CD4-positive, alpha-beta T cell treated with Interleukin-15 for 1 hour (primary cell): ENCODE results near the gene ASPHD2.
A peak's percentile ranks its signal among the peaks of the same experiment; 100 is the strongest.
"Not testable (repeated sequence)": the region's sequence is repeated elsewhere in the genome, so short reads cannot be mapped to it uniquely, and the experiment has no call there.

Experiments used
- DNase-seq: peaks from one replicate; pipeline ENCODE4 v3.0.0-alpha.2; 2020

Gene ASPHD2

DNA sequence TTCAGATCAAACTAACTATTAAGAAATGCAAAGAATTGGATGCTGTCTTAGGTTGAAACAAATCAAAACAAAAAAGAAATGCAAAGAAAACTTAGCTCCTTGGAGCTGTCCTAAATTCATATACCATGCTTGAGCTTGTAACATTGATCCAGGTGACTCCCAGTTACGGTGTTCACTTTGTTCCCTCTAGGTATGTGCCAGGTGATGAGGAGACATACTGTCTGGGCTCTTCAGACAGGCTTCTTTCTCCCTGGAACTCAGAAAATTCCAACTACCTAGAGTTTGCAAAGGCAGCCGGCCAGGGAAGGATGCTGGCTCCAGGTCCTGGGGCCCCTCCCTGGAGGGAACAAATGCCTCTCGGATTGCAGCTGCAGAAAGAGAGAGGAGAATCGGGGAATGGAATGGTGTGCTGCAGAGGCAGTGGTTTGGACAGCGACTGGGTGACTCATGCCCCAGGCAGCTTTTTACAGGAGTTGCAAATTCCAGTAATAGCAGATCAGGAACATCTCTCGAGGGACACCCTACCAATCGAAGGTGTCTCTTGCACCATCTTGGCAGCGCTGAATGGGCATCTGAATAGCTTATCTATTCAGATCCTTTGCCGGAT is 12.3 kb upstream of the ASPHD2 start:
- no peak for DNase-seq

GRCh38 chr22:26417406-26417805 is 11.7 kb upstream of the ASPHD2 start:
- DNase-seq, result no peak

DNA sequence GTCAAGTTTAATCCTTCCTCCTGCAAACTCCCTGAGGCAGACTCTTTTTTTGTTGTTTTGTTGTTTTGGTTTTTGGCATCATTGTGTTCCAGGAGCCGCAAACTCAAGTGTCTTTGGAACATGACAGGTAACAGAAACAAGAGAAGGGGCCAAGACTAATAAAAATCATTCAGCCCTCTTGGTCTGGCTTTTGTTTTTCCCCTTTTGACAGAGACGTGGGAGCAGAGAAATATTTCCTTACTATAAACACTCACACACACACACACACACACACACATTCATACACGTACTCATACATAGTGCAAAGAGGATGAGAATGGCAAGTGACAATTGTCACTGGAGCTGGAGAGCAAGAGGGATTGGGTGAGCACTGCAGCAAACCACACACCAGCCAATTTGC is 10.4 kb upstream of the ASPHD2 start:
- DNase-seq, result no peak

GRCh38 chr22:26426924-26427323 is 2.1 kb upstream of the ASPHD2 start:
- DNase-seq, result no peak

DNA sequence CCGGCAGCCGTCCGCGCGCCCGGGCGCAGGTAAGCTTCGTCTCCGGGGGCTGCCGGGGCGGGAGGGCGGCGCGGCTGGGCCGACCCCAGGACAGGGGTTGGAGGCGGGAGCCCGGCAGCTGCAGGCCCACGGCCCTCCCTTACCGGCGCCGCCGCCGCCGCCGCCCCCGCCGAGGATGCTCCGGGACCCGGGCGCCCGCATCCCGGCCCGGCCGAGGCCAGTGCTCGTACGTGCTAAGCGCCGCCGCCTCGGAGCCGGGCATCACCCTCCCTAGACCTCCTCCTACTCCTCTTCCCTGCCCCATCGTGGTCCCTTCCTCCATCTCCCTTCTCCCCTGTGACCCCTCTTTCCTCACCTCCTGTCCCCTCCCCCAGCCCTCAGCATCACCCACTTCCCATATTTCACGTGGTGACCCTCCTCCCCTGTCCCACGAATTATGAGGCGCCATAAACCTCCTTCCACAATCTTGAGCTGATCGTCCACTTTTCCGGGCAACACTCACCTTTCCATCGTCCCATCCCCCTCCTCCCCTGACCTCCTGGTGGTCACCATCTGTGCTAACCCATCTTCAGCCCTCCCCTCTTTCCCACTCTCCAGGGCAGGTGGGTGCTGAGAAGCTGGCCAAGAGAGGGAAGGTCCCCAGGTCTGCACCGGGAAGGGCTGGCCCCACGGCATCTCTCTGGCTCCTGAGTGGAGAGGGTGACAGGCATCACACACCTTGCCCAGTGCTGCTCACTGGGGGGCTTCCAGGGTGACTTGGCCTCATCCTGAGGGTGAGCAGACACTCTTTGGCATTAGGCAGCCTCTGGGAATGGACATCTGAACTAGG is 612 bp downstream of the ASPHD2 start:
- no peak for DNase-seq

DNA sequence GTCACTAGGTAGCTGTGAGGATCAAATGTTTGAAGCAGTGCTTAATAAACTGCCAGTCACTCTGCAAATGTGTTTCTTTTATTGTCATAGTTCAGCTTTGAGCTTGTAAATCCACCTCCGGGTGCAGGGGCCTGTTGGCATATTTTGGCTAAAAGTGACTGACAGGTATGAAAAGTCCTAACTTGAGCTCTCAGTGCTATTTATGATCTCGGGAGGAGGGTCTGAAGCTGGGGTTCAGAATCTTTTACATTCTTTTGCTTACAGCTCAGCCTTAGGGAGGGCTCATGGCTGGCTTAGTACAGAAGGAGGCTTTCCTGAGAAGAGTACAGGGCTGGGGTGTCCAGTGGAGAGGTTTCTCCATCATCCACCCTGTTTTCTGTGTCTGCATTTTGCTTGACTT is 1.5 kb downstream of the ASPHD2 start:
- DNase-seq, result no peak

DNA sequence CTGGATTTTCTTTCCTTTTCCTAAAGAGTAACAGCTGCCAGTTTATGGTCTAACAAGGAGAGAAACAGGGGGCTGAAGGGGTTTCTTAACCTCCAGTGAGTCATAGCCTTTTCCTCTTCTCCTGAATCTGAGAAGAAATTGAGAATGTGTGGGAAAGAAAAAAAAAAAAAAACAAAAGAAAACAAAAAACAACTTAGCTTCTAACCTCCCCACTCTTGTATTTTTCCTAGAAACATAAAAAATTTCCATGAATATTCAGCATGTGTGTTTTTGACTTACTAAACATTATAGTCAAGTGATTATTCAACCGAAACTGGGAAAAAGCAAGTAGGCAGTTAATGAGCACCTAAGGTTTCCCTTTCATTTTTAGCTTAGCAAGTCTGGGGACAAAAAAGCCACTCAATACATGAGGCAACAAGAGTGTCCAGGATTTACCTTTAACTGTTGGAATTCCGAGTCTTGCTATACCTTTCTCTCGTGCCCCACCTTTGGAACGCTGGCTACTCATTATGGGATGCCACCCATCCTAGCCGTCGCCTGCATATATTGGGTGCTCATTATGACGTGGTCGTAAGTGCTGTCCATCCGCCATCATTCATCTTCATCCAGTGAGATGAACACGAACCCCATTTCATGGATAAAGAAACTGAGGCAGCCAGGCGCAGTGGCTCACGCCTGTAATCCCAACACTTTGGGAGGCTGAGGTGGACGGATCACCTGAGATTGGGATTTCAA is 2.4 kb downstream of the ASPHD2 start:
- DNase-seq, result no peak

DNA sequence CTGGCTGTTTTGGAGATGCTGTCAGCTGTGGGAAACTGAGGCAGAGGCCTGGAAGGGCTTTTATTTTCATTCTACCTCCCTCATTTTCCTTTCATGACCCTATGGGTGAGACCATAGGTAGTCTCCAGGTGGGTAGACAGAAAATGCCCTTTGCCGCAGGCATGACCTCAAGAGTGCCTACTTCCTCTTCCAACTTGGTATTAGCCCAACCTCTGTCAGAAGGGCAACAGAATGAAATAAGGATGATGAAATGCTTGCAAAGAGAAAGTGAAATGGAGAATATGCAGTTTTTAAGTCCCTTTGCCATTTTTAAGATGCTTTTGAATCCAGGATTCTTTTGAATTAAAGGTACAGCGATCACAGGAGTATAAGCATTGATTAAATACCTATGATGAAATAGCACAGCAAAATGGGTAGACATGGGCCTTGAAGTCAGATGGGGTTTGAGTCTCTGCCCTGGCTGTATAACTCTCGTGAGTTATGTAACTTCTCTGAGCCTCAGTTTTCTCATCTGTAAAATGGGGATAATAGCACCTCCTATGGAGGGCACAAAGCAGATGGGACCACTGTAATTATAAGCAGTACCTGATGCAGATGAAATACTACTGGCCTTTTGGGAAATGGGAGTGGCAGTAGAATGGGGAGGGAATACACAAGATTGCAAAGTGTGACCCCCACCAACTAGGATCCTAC is 3.7 kb downstream of the ASPHD2 start:
- peak; percentile 47 for DNase-seq

- no peak for DNase-seq
Measured at GRCh38 chr22:26433805-26434204, 4.7 kb downstream of the ASPHD2 start.

- no peak for DNase-seq
Measured at GRCh38 chr22:26435327-26436093, 6.5 kb downstream of the ASPHD2 start.

- DNase-seq, result no peak
Measured at GRCh38 chr22:26436903-26437515, 7.9 kb downstream of the ASPHD2 start.

DNA sequence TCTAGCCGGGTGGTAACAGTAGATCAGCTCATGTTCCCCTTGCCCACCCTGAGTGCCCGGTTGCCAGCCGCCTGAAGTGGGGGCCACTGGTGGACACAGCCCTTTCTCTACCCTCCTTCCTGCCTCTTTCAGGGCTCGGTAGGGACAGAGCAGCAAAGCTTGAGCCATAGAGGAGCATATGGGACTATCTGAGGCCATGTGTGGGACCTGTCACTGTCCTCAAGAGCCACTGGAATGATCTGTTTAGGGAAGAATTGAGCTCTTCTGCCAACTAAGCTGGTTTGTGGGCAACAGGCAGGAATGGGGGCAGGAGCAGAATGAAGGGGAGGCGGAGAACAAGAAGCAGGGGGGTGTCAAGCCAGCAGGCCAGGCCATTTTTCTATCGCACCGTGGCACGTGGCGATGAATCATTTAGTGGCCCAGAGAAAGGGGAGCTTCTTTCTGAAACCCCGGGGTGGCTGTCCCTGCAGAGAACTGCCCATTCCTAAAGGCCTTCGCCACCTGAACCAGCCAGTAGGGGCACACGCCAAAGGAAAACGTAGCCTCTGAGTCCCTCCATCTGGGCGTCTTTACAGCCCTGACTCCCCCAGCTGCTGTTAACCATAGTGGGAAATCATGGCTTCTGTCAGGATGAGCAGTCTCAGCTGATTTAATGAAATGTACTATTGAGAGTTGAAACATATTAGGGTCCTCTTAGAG is 8.8 kb downstream of the ASPHD2 start:
- no peak for DNase-seq

- not testable (repeated sequence) for DNase-seq
Measured at GRCh38 chr22:26438776-26439175, 9.7 kb downstream of the ASPHD2 start.

- DNase-seq, result no peak
Measured at GRCh38 chr22:26439559-26439958, 10.5 kb downstream of the ASPHD2 start.

DNA sequence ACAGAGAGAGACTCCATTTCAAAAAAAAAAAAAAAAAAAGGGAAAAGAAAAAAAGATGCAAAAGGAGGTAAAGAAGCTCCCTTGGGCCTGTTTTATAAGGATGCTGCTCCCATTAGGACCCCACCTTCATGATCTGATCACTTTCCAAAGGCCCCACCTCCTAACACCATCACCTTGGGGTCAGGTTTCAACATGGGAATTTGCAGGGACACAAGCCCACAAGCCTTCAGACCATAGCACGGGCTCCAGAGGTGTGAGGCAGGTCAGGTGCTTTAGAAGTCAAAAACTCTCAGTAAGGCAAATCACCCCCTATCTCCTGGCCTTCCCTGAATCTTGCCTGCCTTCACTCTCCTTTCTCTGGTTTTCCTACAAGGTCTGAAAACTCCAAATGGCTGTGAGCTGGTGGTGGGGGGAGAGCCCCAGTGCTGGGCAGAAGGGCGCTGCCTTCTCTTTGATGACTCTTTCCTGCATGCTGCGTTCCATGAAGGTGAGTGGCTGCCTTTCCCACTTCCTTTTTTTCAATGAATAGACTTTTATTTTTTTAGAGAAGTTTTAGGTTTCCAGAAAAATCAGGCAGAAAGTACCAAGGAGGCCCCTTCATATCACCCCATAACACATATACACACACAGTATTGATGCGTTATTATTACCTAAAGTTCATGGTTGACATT is 13.2 kb downstream of the ASPHD2 start:
- DNase-seq, result no peak

- no peak for DNase-seq
Measured at GRCh38 chr22:26443901-26444690, 15.0 kb downstream of the ASPHD2 start.

- no peak for DNase-seq
Measured at GRCh38 chr22:26444777-26445176, 15.7 kb downstream of the ASPHD2 start.

DNA sequence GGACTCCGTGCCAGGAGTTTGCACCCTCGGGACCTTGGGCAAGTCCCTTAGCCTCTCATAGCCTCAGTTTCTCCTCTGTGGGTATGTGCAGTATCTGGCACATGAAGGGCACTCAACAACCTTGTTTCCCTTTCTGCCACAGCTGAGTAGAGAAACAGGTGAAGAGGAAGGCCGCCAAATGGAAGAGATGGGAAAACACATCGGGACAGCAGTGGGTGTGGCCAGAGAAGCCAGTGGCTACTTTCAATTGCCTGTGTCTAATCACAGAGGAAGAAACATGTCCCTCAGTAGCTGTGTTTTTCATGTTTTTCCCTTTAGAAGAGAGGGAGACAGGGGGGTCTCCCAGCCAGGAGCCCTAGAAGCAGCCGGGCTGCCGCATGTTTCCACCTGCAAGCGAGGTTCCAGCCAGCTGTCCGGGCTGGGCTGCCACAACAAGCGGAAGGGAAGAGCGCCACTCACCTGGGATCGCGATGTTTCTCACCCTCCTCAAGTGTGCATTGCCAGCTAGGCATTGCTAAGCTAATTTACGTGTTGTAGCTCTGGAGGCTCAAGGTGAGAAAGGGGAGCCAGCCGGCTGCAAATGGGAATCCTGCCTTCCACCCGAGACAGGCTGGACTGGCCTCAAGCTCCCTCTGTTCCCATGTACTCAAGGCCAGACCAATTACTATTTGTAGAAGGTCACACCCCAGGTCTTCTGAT is 16.7 kb downstream of the ASPHD2 start:
- no peak for DNase-seq

DNA sequence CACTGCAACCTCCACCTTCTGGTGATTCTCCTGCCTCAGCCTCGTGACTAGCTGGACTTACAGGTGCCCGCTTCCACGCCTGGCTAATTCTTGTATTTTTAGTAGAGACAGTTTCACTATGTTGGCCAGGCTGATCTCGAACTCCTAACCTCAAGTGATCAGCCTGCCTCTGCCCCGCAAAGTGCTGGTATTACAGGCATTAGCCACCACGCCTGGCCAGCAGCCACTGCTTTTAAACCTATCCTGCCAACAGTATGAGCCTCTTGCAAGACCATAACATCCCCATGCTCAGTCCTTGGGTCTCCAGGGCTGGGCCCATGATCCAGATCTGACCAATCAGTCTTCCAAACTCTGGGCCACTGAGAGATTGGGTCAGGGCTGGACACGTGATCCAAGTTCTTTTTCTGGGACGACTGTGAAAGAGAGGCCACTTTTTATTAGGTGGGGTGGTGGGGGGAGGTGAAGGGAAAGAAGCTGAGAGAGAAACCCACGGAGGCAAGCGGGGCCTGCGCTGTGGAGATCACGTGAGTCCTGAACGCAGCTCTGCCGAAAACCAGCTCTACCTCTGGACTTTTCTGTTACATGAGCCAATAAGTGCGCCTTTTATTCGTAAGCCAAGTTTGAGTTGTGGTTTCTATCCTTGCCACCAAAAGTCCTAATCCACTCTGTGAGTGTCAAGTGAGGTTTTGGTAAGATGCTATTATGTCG is 17.9 kb downstream of the ASPHD2 start:
- DNase-seq, result no peak
